A172 (cell line): ENCODE results near the gene SPATA33. TPM values are rescaled to one million over a fixed set of nuclear protein-coding genes. Genes with fewer than 3 reads are reported as not detected.

Experiments used
- DNase-seq: peaks from one replicate; pipeline ENCODE4 v3.0.0-alpha.2; 2015; ENCODE audit warnings: low spot score
- total RNA-seq: library from RNA; depleted of rRNA; stranded (reverse); fragments of >200 nt; shearing (Covaris generic); gene quantifications from 2 replicates; pipeline ENCODE4 v1.2.3, GENCODE V29; 2014; rRNA removed

Gene SPATA33
- total RNA-seq = 8.5 and 12.4 TPM in 2 replicates

- DNase-seq = peak; percentile 79
Measured at GRCh38 chr16:89657442-89658220, at the start of gene SPATA33, which contains the start of gene CHMP1A. Gene SPATA33, plus strand, starts transcription at chr16:89657836. Its CDS starts 76 bp downstream, at chr16:89657912. Gene CHMP1A, minus strand, starts transcription at chr16:89657708. Its CDS starts 120 bp downstream, at chr16:89657588.

- no peak for DNase-seq
Measured at GRCh38 chr16:89607937-89608740, 49.5 kb upstream of the SPATA33 start.

- no peak for DNase-seq
Measured at GRCh38 chr16:89610108-89610453, 47.6 kb upstream of the SPATA33 start.

- no peak for DNase-seq
Measured at GRCh38 chr16:89612415-89613166, 45.0 kb upstream of the SPATA33 start.

- no peak for DNase-seq
Measured at GRCh38 chr16:89613231-89613953, 44.2 kb upstream of the SPATA33 start, which contains the start of gene DPEP1. Gene DPEP1, plus strand, starts transcription at chr16:89613642. Its CDS starts 16,769 bp downstream, at chr16:89630411.

GRCh38 chr16:89613954-89614459 lies 43.6 kb upstream of the SPATA33 start:
- DNase-seq = no peak

GRCh38 chr16:89615176-89615575 lies 42.5 kb upstream of the SPATA33 start:
- no peak for DNase-seq

- no peak for DNase-seq
Measured at GRCh38 chr16:89615596-89616090, 42.0 kb upstream of the SPATA33 start.

GRCh38 chr16:89616623-89617022 lies 41.0 kb upstream of the SPATA33 start:
- DNase-seq = no peak

GRCh38 chr16:89617036-89617435 lies 40.6 kb upstream of the SPATA33 start:
- DNase-seq = no peak

GRCh38 chr16:89618109-89618998 lies 39.3 kb upstream of the SPATA33 start:
- DNase-seq = no peak

- no peak for DNase-seq
Measured at GRCh38 chr16:89619840-89620239, 37.8 kb upstream of the SPATA33 start.

- DNase-seq = no peak
Measured at GRCh38 chr16:89620406-89620841, 37.2 kb upstream of the SPATA33 start.

GRCh38 chr16:89621136-89621697 lies 36.4 kb upstream of the SPATA33 start:
- no peak for DNase-seq

GRCh38 chr16:89621698-89622409 lies 35.8 kb upstream of the SPATA33 start:
- DNase-seq = no peak

- DNase-seq = no peak
Measured at GRCh38 chr16:89623511-89624261, 34.0 kb upstream of the SPATA33 start.

GRCh38 chr16:89624777-89625761 lies 32.6 kb upstream of the SPATA33 start:
- no peak for DNase-seq
